Measurements from ENCODE around the gene TMX4.
A peak's percentile ranks its signal among the peaks of the same experiment; 100 is the strongest.
"Not testable (repeated sequence)": the region's sequence is repeated elsewhere in the genome, so short reads cannot be mapped to it uniquely, and the experiment has no call there.

TMX4 gene

DNA sequence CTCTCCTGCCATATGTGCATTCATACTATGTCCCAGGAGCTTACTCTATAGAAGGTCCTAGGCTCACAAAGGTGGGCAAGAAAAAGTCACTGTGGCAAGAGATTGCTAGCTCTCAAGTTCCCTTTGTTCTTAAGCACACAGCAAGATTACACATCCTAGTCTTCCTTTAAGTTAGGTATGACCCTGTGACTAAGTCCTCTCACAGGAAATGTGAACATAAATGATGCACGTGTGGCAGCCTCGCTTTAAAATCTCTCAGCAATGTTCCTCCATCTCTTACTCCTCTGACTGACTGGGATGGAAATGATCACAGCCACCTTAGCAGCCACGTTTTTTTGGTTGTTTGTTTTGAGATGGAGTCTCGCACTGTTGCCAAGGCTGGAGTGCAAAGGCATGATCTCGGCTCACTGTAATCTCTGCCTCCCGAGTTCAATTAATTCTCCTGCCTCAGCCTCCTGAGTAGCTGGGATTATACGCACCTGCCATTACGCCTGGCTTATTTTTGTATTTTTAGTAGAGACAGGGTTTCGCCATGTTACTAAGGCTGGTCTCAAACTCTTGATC lies 43.6 kb downstream of the TMX4 start:
- no peak for DNase-seq (ENCODE audit: low read depth)
- H3K4me3 ChIP-seq (ENCODE audit: low read depth, low read length), result no peak overlapping the region

DNA sequence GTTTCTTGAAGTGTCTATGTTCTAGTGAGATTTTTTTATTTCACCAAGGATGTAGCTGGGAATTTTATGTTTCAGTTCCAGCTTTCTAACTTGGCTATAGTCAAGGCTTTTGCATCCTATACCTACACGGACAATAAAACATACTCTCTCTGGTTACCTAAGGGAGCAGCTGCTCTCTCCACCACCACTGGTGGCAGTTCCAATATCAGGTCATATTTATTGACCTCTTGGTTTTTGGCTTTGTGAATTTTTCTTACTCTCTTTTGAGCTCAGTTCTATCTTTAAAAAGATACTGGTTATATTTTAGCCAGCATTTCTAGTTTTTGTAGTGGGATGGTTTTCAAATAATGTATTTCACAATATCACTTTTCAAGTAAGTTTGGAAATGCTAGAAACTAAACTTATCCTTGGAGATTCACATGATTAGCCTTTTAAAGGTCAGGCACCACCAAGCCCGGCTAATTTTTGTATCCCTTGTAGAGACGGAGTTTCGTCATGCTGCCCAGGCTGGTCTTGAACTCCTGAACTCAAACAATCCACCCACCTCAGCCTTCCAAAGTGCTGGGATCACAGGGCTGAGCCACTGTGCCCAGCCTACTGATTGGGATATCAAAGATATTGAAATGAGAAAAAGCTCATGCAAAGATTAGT lies 44.7 kb downstream of the TMX4 start:
- no peak for DNase-seq (ENCODE audit: low read depth)
- no peak overlapping the region for H3K4me3 ChIP-seq (ENCODE audit: low read depth, low read length)

- DNase-seq (ENCODE audit: low read depth), result no peak
Measured at GRCh38 chr20:7971536-7972280, 47.9 kb downstream of the TMX4 start.

DNA sequence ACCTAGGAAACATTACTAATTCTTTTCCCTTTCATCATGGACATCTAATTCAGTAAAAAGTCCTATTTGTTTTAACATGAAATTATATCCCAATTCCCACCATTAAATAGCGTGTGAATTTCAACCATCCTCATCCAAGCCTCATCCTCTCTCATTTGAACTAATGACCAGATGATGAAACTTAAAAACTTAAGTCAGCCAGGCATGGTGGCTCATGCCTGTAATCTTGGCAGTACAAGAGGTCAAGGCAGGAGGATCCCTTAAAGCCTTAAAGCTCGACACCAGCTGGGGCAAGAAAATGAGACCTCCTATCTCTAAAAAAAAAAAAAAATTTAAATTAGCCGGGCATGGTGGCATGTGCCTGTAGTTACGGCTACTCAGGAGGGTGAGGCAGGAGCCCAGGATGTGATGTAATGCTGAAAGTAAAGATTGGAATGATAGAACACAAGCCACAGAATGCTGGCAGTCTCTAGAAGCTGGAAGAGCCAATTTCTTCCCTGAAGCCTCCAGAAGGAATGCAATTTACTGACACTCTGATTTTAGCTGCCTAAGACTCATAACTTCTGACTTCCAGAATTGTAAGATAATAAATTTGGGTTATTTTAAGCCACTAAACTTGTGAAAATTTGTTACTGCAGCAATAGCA lies 52.2 kb downstream of the TMX4 start:
- no peak for DNase-seq (ENCODE audit: low read depth)

More at GRCh38 chr20:7971536-7972280, 47.9 kb downstream of the TMX4 start:
- H3K4me3 ChIP-seq (ENCODE audit: low read depth, low read length), result no peak overlapping the region

GRCh38 chr20:7966176-7966575 lies 53.4 kb downstream of the TMX4 start:
- no peak overlapping the region for H3K4me3 ChIP-seq (ENCODE audit: low read depth, low read length)
- no peak for DNase-seq (ENCODE audit: low read depth)

More for the DNA sequence above, 52.2 kb downstream of the TMX4 start:
- no peak overlapping the region for H3K4me3 ChIP-seq (ENCODE audit: low read depth, low read length)

GRCh38 chr20:7959484-7959883 lies 60.1 kb downstream of the TMX4 start:
- no peak for DNase-seq (ENCODE audit: low read depth)
- H3K4me3 ChIP-seq (ENCODE audit: low read depth, low read length), result no peak overlapping the region

GRCh38 chr20:7956561-7956960 lies 63.0 kb downstream of the TMX4 start:
- DNase-seq (ENCODE audit: low read depth); H3K4me3 ChIP-seq (ENCODE audit: low read depth, low read length): not testable (repeated sequence)

DNA sequence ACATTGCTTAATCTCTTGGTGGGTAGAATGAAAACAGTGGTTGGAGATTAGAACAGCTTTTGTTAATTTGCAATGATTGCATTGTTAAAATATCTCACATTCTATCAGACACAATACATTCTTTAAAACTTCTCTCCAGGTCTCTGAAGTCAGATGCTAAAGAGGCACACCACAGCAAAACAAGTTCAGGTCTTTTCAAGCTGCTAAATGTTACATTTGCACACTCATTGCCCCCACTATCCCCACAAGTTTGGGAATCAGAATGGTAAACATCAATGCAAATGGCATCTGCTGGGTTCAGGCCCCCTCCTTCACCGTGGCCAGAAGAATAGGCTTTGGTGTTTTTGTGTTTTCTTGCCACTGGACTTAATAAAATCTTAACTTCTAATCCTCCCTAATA lies 69.2 kb downstream of the TMX4 start:
- no peak overlapping the region for H3K4me3 ChIP-seq (ENCODE audit: low read depth, low read length)
- no peak for DNase-seq (ENCODE audit: low read depth)

- no peak for DNase-seq (ENCODE audit: low read depth)
Measured at GRCh38 chr20:7943891-7944290, 75.7 kb downstream of the TMX4 start.

DNA sequence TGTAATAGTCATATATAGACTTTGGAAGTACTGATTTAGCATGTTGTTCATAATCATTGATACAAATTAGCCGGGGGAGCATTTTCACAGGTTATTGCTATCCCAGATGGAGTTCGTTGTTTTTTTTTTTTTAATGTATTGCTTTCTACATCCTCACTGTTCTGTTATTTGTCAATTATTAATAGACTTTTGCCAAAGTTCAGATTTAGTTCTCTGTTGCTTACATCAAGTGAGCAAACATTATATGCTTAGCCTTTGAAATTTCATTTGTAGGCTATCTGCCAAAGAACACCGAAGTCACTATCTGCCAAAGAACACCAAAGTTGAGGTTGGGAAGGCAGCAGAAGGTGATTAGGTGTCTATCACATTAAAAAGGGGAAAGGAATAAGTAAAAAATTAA lies 79.2 kb downstream of the TMX4 start, which contains the start of gene HAO1:
Gene HAO1, minus strand, starts transcription at position 118 of the 400 bp plus-strand sequence. Its CDS starts 36 bp downstream, at position 82.
- no peak for DNase-seq (ENCODE audit: low read depth)
- no peak within 1 kb of the TSS for H3K4me3 ChIP-seq (ENCODE audit: low read depth, low read length)

More at GRCh38 chr20:7943891-7944290, 75.7 kb downstream of the TMX4 start:
- no peak overlapping the region for H3K4me3 ChIP-seq (ENCODE audit: low read depth, low read length)

DNA sequence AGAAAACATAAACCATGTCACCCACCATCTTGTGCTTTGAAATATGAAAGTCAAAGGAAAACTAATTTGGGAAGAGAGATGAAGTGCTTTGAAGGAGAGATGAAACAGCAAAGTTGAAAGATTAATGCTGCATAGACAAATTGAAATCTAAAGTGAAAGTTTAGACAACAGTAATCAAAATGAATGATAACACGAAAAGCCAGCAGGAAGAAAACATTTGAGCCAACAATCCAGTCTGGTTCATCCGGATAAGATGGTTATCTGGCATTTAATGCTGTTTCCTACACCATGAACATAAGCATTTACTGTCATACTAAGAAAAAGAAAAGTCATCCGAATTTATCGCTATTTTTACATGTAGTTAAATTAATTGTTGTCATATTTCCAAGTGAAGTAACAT lies 79.9 kb downstream of the TMX4 start:
- no peak overlapping the region for H3K4me3 ChIP-seq (ENCODE audit: low read depth, low read length)
- no peak for DNase-seq (ENCODE audit: low read depth)

DNA sequence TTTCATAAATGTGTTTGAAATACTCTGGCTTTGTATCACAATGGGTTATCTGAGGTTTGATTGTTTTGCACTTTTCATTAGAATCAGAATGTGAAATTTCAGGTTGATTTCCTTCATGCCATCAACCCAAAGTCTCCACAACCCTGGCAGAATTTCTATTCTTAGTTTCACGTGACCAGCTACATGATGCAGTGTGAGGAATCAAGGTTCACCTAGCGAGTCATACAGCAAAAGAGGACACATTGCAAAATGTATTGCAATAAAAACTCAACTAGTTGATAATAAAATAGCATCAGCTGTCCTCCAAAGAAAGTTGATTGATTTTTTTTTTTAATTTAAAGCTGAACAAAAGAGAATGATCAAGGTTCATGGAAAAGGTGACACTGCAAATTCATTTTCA lies 81.5 kb downstream of the TMX4 start:
- peak; percentile 4 for DNase-seq (ENCODE audit: low read depth)
- H3K4me3 ChIP-seq (ENCODE audit: low read depth, low read length), result no peak overlapping the region

DNA sequence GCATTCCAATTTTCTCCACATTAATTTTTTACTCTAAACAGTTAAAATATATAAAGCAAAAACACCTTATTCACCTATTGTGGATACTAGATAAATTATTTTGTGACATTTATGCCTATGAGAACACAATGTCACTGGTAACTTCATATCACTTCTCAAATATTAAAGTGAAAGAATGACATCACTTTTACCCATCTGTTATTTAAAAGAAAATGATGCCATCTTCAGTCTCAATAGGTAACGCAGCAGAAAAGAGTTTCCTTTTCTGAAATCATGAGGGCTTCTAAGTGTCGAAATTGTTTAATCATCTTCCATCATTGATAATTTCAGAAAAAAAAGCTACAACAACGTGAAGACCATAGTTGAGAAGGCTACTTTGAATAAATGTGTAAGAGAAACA lies 82.2 kb downstream of the TMX4 start:
- H3K4me3 ChIP-seq (ENCODE audit: low read depth, low read length), result no peak overlapping the region
- DNase-seq (ENCODE audit: low read depth), result no peak

DNA sequence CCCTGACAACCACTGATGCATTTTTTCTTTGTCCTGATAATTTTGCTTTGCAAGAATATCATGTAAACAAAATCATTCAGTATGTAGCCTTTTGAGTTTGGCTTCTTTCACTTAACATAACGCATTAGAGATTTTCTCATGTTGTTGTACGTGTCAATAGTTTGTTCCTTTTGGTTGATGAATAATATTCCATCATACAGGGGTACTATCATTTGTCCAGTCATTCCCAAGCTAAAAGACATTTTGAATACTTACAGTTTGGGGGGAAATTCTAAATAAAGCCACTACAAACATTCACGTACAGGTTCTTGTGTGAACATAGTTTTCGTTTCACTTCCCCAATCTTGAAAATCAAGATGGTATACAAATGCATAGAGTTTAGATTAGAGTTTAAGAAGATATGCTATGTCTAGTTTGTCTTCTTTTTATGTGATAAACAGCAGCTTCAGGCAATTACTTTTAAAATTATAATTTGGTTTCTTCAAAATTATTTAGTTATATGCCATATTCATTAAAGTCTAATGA lies 84.5 kb downstream of the TMX4 start:
- no peak overlapping the region for H3K4me3 ChIP-seq (ENCODE audit: low read depth, low read length)
- DNase-seq (ENCODE audit: low read depth), result no peak

DNA sequence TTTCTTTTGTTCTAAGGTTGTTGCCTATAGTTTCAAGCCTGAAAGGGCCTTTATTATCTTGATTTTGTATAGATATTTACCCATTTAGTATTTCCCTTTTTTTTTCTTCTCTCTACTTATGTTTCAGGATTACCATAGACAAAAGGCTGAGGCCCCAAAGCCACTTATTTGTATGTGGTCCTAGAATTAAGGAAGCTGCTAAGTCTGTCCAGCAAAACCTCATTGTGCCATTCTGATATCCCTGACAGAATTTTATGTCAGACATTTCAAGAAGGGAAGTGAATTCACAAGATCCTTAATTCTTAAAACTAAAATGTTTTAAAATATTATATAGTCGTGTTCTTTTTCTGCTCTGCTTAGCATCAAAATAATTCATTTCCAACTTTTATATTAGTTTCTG lies 86.2 kb downstream of the TMX4 start:
- DNase-seq (ENCODE audit: low read depth), result no peak

GRCh38 chr20:7930343-7930742 lies 89.2 kb downstream of the TMX4 start:
- no peak overlapping the region for H3K4me3 ChIP-seq (ENCODE audit: low read depth, low read length)
- no peak for DNase-seq (ENCODE audit: low read depth)

More for the DNA sequence above, 86.2 kb downstream of the TMX4 start:
- H3K4me3 ChIP-seq (ENCODE audit: low read depth, low read length), result no peak overlapping the region

Data from skeletal muscle cell (primary cell).